NCI-H2227 (cell line): ENCODE results near the gene PARS2.
"Not testable (repeated sequence)": the region's sequence is repeated elsewhere in the genome, so short reads cannot be mapped to it uniquely, and the experiment has no call there.

Experiments used
- DNase-seq: peaks from one replicate; lab custom pipeline; 2025; ENCODE audit not compliant: unreplicated experiment; lab: John Stamatoyannopoulos, UW

PARS2 gene

GRCh38 chr1:54775828-54776721 is 11.8 kb upstream of the PARS2 start:
- not testable (repeated sequence) for DNase-seq

- peak; percentile 86 for DNase-seq
Observed at GRCh38 chr1:54774820-54775498, 10.6 kb upstream of the PARS2 start.

GRCh38 chr1:54772951-54773350 is 8.6 kb upstream of the PARS2 start:
- DNase-seq: no peak

- DNase-seq: peak; percentile 17
Observed at GRCh38 chr1:54768093-54768492, 3.8 kb upstream of the PARS2 start.

GRCh38 chr1:54767526-54767925 is 3.2 kb upstream of the PARS2 start:
- no peak for DNase-seq

GRCh38 chr1:54766726-54767125 is 2.4 kb upstream of the PARS2 start:
- no peak for DNase-seq

GRCh38 chr1:54764922-54765561 is 719 bp upstream of the PARS2 start:
- DNase-seq: no peak

GRCh38 chr1:54763816-54764132 is 549 bp downstream of the PARS2 start:
- peak; percentile 55 for DNase-seq

GRCh38 chr1:54758678-54759348 is 5.5 kb downstream of the PARS2 start:
- no peak for DNase-seq

GRCh38 chr1:54757833-54758232 is 6.5 kb downstream of the PARS2 start:
- DNase-seq: no peak

- DNase-seq: no peak
Observed at GRCh38 chr1:54754486-54755285, 9.6 kb downstream of the PARS2 start.

- DNase-seq: no peak
Observed at GRCh38 chr1:54754045-54754444, 10.3 kb downstream of the PARS2 start.

- DNase-seq: no peak
Observed at GRCh38 chr1:54751426-54751825, 12.9 kb downstream of the PARS2 start.

GRCh38 chr1:54750596-54750995 is 13.7 kb downstream of the PARS2 start:
- no peak for DNase-seq

GRCh38 chr1:54748094-54748835 is 16.1 kb downstream of the PARS2 start:
- no peak for DNase-seq

- no peak for DNase-seq
Observed at GRCh38 chr1:54745864-54746263, 18.5 kb downstream of the PARS2 start.

GRCh38 chr1:54745274-54745673 is 19.0 kb downstream of the PARS2 start:
- no peak for DNase-seq

GRCh38 chr1:54744696-54745095 is 19.6 kb downstream of the PARS2 start:
- DNase-seq: no peak

GRCh38 chr1:54743416-54744226 is 20.7 kb downstream of the PARS2 start:
- no peak for DNase-seq
